Liver (tissue), 9 donors: ENCODE data around the gene MYL12B. TPM values are rescaled to one million over a fixed set of nuclear protein-coding genes. Genes with fewer than 3 reads are reported as not detected.

Experiments
- DNase-seq: peaks from one replicate; pipeline ENCODE4 v3.0.0-alpha.2; 2017; ENCODE audit warnings: low spot score
- H3K27ac ChIP-seq, 2 donors: one replicate each; pipeline ENCODE4 v1.7.0; 2013; ENCODE audit warnings: inconsistent platforms in 2 of 2, low read length in 2 of 2, control low read depth in 1 of 2, low read depth in 1 of 2, mild to moderate bottlenecking in 1 of 2
- H3K27me3 ChIP-seq, 4 donors: one replicate each; pipeline versions ENCODE4 v1.6.1 to v1.7.0; 2013; ENCODE audit warnings: low read length in 3 of 4, inconsistent platforms in 1 of 4, mild to moderate bottlenecking in 1 of 4, moderate library complexity in 1 of 4; ENCODE audit not compliant: control insufficient read depth in 4 of 4, insufficient read depth in 4 of 4
- H3K36me3 ChIP-seq, 4 donors: one replicate each; pipeline versions ENCODE4 v1.6.1 to v1.7.0; 2013; ENCODE audit warnings: low read length in 3 of 4, mild to moderate bottlenecking in 3 of 4, low read depth in 1 of 4, moderate library complexity in 1 of 4; ENCODE audit not compliant: control insufficient read depth in 4 of 4, insufficient read depth in 3 of 4
- H3K4me1 ChIP-seq, 4 donors: one replicate each; pipeline versions ENCODE4 v1.6.1 to v1.7.0; 2013; ENCODE audit warnings: low read length in 3 of 4, mild to moderate bottlenecking in 3 of 4, moderate library complexity in 1 of 4; ENCODE audit not compliant: control insufficient read depth in 4 of 4, insufficient read depth in 4 of 4
- H3K4me3 ChIP-seq, 3 donors: one replicate each; pipeline versions ENCODE4 v1.6.1 to v1.7.0; 2013; ENCODE audit warnings: low read length in 3 of 3, control low read depth in 1 of 3, low read depth in 1 of 3, mild to moderate bottlenecking in 1 of 3
- H3K9ac ChIP-seq, 2 donors: one replicate each; pipeline ENCODE4 v1.7.0; 2013; ENCODE audit warnings: low read length in 2 of 2, mild to moderate bottlenecking in 2 of 2, moderate library complexity in 2 of 2, control low read depth in 1 of 2, low read depth in 1 of 2
- H3K9me3 ChIP-seq, 4 donors: one replicate each; pipeline versions ENCODE4 v1.6.1 to v1.7.0; 2013; ENCODE audit warnings: low read length in 3 of 4; ENCODE audit not compliant: control insufficient read depth in 4 of 4
- CTCF ChIP-seq: fragments of 150-350 bp; IDR thresholded peaks from 2 replicates; pipeline ENCODE4 v1.5.1; 2017; ENCODE audit warnings: improper control_type of control experiment, low read depth, low read length; ENCODE audit not compliant: missing input control
- EGR1 ChIP-seq, 2 donors: IDR thresholded peaks; 2 replicates each; pipeline ENCODE4 v1.6.1; 2016 to 2018; ENCODE audit warnings: antibody characterized with exemption in 2 of 2, low read depth in 2 of 2
- FOXA1 ChIP-seq: IDR thresholded peaks from 2 replicates; pipeline ENCODE4 v1.6.1; 2016; ENCODE audit warnings: antibody characterized with exemption
- FOXA2 ChIP-seq: IDR thresholded peaks from 2 replicates; pipeline ENCODE4 v1.6.1; 2016; ENCODE audit warnings: antibody characterized with exemption
- GABPA ChIP-seq, 2 donors: IDR thresholded peaks in 1 of 2; conservative IDR thresholded peaks in 1 of 2; 2 replicates each; pipeline ENCODE4 v1.6.1; 2016; ENCODE audit warnings: antibody characterized with exemption in 2 of 2, mild to moderate bottlenecking in 1 of 2, moderate library complexity in 1 of 2
- HNF4A ChIP-seq, 2 donors: conservative IDR thresholded peaks; 2 replicates each; pipeline ENCODE4 v1.6.1; 2016; ENCODE audit warnings: antibody characterized with exemption in 2 of 2, mild to moderate bottlenecking in 2 of 2
- HNF4G ChIP-seq: IDR thresholded peaks from 2 replicates; pipeline ENCODE4 v1.6.1; 2016; ENCODE audit warnings: antibody characterized with exemption
- MAX ChIP-seq: IDR thresholded peaks from 2 replicates; pipeline ENCODE4 v1.6.1; 2016; ENCODE audit warnings: antibody characterized with exemption
- NR2F2 ChIP-seq: IDR thresholded peaks from 2 replicates; pipeline ENCODE4 v1.6.1; 2016; ENCODE audit warnings: antibody characterized with exemption
- RAD21 ChIP-seq, 2 donors: IDR thresholded peaks; 2 replicates each; pipeline ENCODE4 v1.6.1; 2016; ENCODE audit warnings: antibody characterized with exemption in 2 of 2, mild to moderate bottlenecking in 2 of 2
- REST ChIP-seq: IDR thresholded peaks from 2 replicates; pipeline ENCODE4 v1.6.1; 2016; ENCODE audit warnings: antibody characterized with exemption, mild to moderate bottlenecking
- RXRA ChIP-seq, 2 donors: IDR thresholded peaks; 2 replicates each; pipeline ENCODE4 v1.6.1; 2017 to 2018; ENCODE audit warnings: antibody characterized with exemption in 2 of 2, mild to moderate bottlenecking in 1 of 2
- SP1 ChIP-seq: IDR thresholded peaks from 2 replicates; pipeline ENCODE4 v1.6.1; 2018; ENCODE audit warnings: antibody characterized with exemption, mild to moderate bottlenecking
- YY1 ChIP-seq: IDR thresholded peaks from 2 replicates; pipeline ENCODE4 v1.6.1; 2016; ENCODE audit warnings: antibody characterized with exemption, mild to moderate bottlenecking
- ZBTB33 ChIP-seq: IDR thresholded peaks from 2 replicates; pipeline ENCODE4 v1.6.1; 2016; ENCODE audit warnings: antibody characterized with exemption
- WGBS: extraction: QIAGEN DNeasy Blood & Tissue Kit; methylation state at CpG from one replicate; pipeline ENCODE4 v1.1.7; 2013; 5-methylcytosine and 5-hydroxymethylcytosine counted together
- polyA plus RNA-seq, 2 donors: library from polyadenylated mRNA; stranded (reverse) in 1 of 2; unstranded in 1 of 2; fragments of 200-250 nt in 1 of 2; fragments of >200 nt in 1 of 2; fragmentation: Nextera tagmentation in 1 of 2; extraction: Ambion mirVana in 1 of 2; gene quantifications; one replicate each; pipeline versions ENCODE4 v1.2.1 to v1.2.3, GENCODE V29; 2013 to 2015
- total RNA-seq, 2 donors: library from RNA; depleted of rRNA; stranded (reverse); fragments of >200 nt; gene quantifications; one replicate each; pipeline ENCODE4 v1.2.3, GENCODE V29; 2014
- donor health status: healthy.
- donor health status: healthy.
- donor health status: healthy.
- donor health status: healthy.
- donor health status: healthy.

MYL12B gene
- total and polyA plus RNA-seq, 4 donors = 106 to 303 (median 155) TPM

GRCh38 chr18:3269914-3270299, 8.0 kb downstream of the MYL12B start:
- Histone ChIP-seq H3K4me3 (no peak overlapping the region), H3K27ac (no peak overlapping the region), H3K36me3 (peaks cover 3 to 20% (median 17%) of the 10 kb centered on the region in 4 donors), H3K4me1 (peaks cover 11 to 54% (median 42%) of the 10 kb centered on the region in 4 donors), H3K9ac (no peak overlapping the region), H3K27me3 (no peaks in the 10 kb centered on the region), H3K9me3 (no peaks in the 10 kb centered on the region)
- no peak for TF ChIP-seq HNF4A (conservative IDR thresholded peaks at IDR 0.05)
- TF ChIP-seq EGR1 (IDR thresholded peaks at IDR 0.05; ENCODE audit: low read depth in 2 of 2) = no peak
- TF ChIP-seq FOXA1 = no peak
- TF ChIP-seq NR2F2 = no peak
- TF ChIP-seq SP1 = no peak
- TF ChIP-seq ZBTB33 = no peak
- no peak for TF ChIP-seq CTCF
- no peak for TF ChIP-seq YY1
- no peak for TF ChIP-seq REST
- no peak for TF ChIP-seq FOXA2
- TF ChIP-seq MAX = no peak
- no peak for TF ChIP-seq HNF4G
- TF ChIP-seq RAD21 (IDR thresholded peaks at IDR 0.05) = no peak
- TF ChIP-seq RXRA (IDR thresholded peaks at IDR 0.05) = no peak
- no peak for TF ChIP-seq GABPA (IDR thresholded peaks at IDR 0.05 in 1 of 2, conservative IDR thresholded peaks at IDR 0.05 in 1 of 2)
- DNase-seq = no peak
- WGBS = 94% methylated on average over 1 of the region's 1 CpG

GRCh38 chr18:3273042-3273441, 11.1 kb downstream of the MYL12B start:
- H3K4me1 ChIP-seq = peaks cover 7 to 23% (median 13%) of the 10 kb centered on the region in 4 donors
- no peaks in the 10 kb centered on the region for H3K27me3 ChIP-seq
- no peak overlapping the region for H3K27ac ChIP-seq
- peaks cover 5 to 45% (median 39%) of the 10 kb centered on the region in 4 donors for H3K36me3 ChIP-seq
- 61% methylated on average over 3 of the region's 3 CpGs for WGBS
- H3K4me3 ChIP-seq = no peak overlapping the region
- no peak for DNase-seq
- no peaks in the 10 kb centered on the region for H3K9me3 ChIP-seq
- H3K9ac ChIP-seq = no peak overlapping the region
- no peak for TF ChIP-seq YY1
- TF ChIP-seq NR2F2 = no peak
- TF ChIP-seq REST = no peak
- TF ChIP-seq HNF4A (conservative IDR thresholded peaks at IDR 0.05) = no peak
- TF ChIP-seq ZBTB33 = no peak
- TF ChIP-seq GABPA (IDR thresholded peaks at IDR 0.05 in 1 of 2, conservative IDR thresholded peaks at IDR 0.05 in 1 of 2) = no peak
- TF ChIP-seq EGR1 (IDR thresholded peaks at IDR 0.05; ENCODE audit: low read depth in 2 of 2) = no peak
- TF ChIP-seq FOXA1 = no peak
- TF ChIP-seq CTCF = no peak
- no peak for TF ChIP-seq RAD21 (IDR thresholded peaks at IDR 0.05)
- TF ChIP-seq RXRA (IDR thresholded peaks at IDR 0.05) = no peak
